ENCODE results near the gene USP17L10. TPM values are rescaled to one million over a fixed set of nuclear protein-coding genes. Genes with fewer than 3 reads are reported as not detected.
"Not testable (repeated sequence)": the region's sequence is repeated elsewhere in the genome, so short reads cannot be mapped to it uniquely, and the experiment has no call there.

USP17L10 gene
- total RNA-seq, 1 donor from 2014 or later: not detected

DNA sequence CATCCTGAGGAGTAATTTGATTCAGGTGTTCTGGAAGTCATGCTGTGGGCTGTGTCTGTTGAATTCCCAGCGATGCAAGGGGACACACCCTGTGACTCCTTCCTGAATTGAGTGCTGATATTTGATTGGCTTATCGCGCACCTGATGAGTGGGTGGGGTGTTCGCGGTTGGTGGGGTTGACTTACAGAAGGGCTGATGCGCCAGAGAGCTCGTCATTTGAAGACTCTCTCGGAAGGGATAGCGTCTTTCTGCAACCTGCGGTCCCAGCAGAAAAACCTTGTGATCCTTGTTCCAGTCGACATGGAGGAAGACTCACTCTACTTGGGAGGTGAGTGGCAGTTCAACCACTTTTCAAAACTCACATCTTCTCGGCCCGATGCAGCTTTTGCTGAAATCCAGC is 42.6 kb downstream of the USP17L10 start, which contains the start of gene USP17L19:
Gene USP17L19 (plus strand): TSS at position 301 of the 400 bp plus-strand sequence. CDS start 0 bp downstream, at position 301.
- H3K4me3 ChIP-seq; H3K4me1 ChIP-seq; intact Hi-C loops (cut with DNase I); DNase-seq; ATAC-seq; H3K27me3 ChIP-seq (ENCODE audit: low read depth); H3K27ac ChIP-seq; H3K36me3 ChIP-seq; H3K9me3 ChIP-seq: not testable (repeated sequence)

- DNase-seq; H3K4me1 ChIP-seq; H3K27ac ChIP-seq; H3K36me3 ChIP-seq; ATAC-seq; H3K4me3 ChIP-seq; H3K27me3 ChIP-seq (ENCODE audit: low read depth); H3K9me3 ChIP-seq; intact Hi-C loops (cut with DNase I): not testable (repeated sequence)
Observed at GRCh38 chr4:9257824-9258223, 47.4 kb downstream of the USP17L10 start, which contains the start of gene USP17L20. Gene USP17L20 (plus strand): TSS chr4:9258124. CDS start chr4:9258124, 0 bp downstream.

Other genes with a start within 250 kb of the USP17L10 start
- gene FAM90A26, start 40.2 kb upstream of the USP17L10 start, total RNA-seq: not detected
- gene USP17L11, start 4.7 kb downstream of the USP17L10 start, total RNA-seq: not detected
- gene USP17L12, start 9.5 kb downstream of the USP17L10 start, total RNA-seq: not detected
- gene USP17L13, start 14.2 kb downstream of the USP17L10 start, total RNA-seq: not detected
- not detected for gene USP17L15, start 23.7 kb downstream of the USP17L10 start, total RNA-seq
- gene USP17L17, start 33.2 kb downstream of the USP17L10 start, total RNA-seq: not detected
- not detected for gene USP17L18, start 38.0 kb downstream of the USP17L10 start, total RNA-seq
- not detected for gene USP17L19, start 42.7 kb downstream of the USP17L10 start, total RNA-seq
- gene USP17L20, start 47.5 kb downstream of the USP17L10 start, total RNA-seq: not detected
- gene USP17L21, start 52.2 kb downstream of the USP17L10 start, total RNA-seq: not detected
- not detected for gene USP17L22, start 57.0 kb downstream of the USP17L10 start, total RNA-seq
- not detected for gene USP17L24, start 114.5 kb downstream of the USP17L10 start, total RNA-seq
- gene USP17L25, start 119.3 kb downstream of the USP17L10 start, total RNA-seq: not detected
- not detected for gene USP17L26, start 124.0 kb downstream of the USP17L10 start, total RNA-seq
- gene USP17L5, start 128.7 kb downstream of the USP17L10 start, total RNA-seq: not detected
- gene USP17L27, start 133.5 kb downstream of the USP17L10 start, total RNA-seq: not detected
- gene USP17L28, start 138.2 kb downstream of the USP17L10 start, total RNA-seq: not detected
- not detected for gene USP17L29, start 143.0 kb downstream of the USP17L10 start, total RNA-seq
- gene USP17L30, start 152.5 kb downstream of the USP17L10 start, total RNA-seq: not detected
- gene DEFB131A, start 233.8 kb downstream of the USP17L10 start, total RNA-seq: not detected